ENCODE measurements around the gene EVPL. TPM values are rescaled to one million over a fixed set of nuclear protein-coding genes. Genes with fewer than 3 reads are reported as not detected.

The EVPL gene
- total and polyA plus RNA-seq, 4 donors = 10.9 to 38.4 (median 35.0) TPM

DNA sequence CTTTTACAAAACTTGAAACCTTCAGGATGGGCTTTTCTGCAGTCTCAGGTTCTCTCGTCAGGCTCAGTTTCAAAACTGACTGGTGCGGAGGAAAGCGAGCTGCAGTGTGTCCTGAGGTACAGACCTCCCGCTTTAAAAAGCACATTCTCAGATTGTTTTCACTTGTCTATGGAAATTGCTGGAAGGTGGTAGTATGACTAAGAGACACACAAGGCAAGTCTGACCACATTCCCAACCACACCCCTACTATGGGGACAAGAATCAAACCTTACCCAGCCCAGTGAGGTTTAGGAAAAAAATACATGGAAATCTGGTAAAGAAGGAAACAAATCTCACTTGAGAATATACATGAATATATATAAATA is 27.0 kb upstream of the EVPL start:
- H3K4me3 ChIP-seq = no peak overlapping the region
- no peaks in the 10 kb centered on the region for H3K9me3 ChIP-seq (ENCODE audit: control insufficient read depth in 4 of 4, insufficient read depth in 3 of 4, low read length in 3 of 4)
- TF ChIP-seq, protein P1, sequence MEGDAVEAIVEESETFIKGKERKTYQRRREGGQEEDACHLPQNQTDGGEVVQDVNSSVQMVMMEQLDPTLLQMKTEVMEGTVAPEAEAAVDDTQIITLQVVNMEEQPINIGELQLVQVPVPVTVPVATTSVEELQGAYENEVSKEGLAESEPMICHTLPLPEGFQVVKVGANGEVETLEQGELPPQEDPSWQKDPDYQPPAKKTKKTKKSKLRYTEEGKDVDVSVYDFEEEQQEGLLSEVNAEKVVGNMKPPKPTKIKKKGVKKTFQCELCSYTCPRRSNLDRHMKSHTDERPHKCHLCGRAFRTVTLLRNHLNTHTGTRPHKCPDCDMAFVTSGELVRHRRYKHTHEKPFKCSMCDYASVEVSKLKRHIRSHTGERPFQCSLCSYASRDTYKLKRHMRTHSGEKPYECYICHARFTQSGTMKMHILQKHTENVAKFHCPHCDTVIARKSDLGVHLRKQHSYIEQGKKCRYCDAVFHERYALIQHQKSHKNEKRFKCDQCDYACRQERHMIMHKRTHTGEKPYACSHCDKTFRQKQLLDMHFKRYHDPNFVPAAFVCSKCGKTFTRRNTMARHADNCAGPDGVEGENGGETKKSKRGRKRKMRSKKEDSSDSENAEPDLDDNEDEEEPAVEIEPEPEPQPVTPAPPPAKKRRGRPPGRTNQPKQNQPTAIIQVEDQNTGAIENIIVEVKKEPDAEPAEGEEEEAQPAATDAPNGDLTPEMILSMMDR (IDR thresholded peaks at IDR 0.05; ENCODE audit: control extremely low read depth, extremely low read depth) = no peak
- peaks cover 0 to 19% (median 0%) of the 10 kb centered on the region in 5 donors for H3K4me1 ChIP-seq (ENCODE audit: control insufficient read depth in 5 of 5, insufficient read depth in 5 of 5, low read length in 5 of 5)
- peaks cover 21 to 46% (median 40%) of the 10 kb centered on the region in 4 donors for H3K36me3 ChIP-seq (ENCODE audit: control insufficient read depth in 4 of 4, insufficient read depth in 4 of 4, low read length in 4 of 4)
- peak overlapping the region in 1 of 2 donors; percentile 80 for H3K27ac ChIP-seq (ENCODE audit: low read depth in 1 of 2, low read length in 1 of 2)
- no peak overlapping the region for H3K9ac ChIP-seq (ENCODE audit: insufficient read depth in 1 of 2, low read length in 2 of 2)
- DNase-seq (no peak), ATAC-seq (ENCODE audit: insufficient read depth, low FRiP score) (no peak)
- WGBS, 2 donors = 74 to 89% methylated on average over 4 of the region's 4 CpGs
- no peaks in the 10 kb centered on the region for H3K27me3 ChIP-seq (ENCODE audit: control insufficient read depth in 3 of 3, insufficient read depth in 3 of 3, low read length in 2 of 3)

DNA sequence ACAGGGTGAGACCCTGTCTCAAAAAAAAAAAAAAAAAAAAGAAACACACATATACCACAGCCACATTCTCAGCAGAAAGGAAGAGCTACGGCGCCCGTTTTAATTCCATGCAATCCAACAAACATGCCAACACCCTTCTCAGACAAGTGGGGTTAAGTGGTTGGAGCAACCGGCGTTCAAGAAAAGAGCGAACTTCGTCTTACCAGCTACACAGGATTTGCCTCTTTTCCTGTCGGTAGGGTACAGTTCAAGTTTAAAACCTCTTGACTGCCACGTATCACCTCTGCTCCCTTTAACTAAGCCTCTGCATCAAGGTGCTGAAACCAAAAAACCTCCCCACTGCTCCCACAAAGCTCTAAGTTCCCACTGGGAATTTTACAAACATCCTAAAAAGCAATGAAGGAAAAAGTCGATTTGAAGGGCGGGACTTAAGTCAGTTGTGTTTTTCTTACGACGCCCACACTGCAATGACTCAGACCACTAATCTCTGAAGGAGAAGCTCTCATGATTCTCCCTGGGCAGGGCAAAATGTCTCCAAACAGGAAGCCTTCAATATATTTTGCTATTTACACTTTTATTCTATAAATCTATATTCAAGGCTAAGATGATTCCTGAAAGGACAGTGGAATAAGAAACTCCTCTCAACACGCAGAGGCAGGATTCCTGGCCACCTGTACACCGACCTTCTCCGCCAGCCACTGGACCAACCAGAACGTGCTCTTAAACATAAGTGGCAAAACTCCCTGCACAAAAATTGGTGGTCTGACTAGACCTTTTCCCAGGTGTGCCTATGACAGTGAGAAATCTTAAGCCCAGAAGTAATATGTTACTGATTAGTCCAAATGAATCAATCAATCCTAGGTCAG is 26.4 kb upstream of the EVPL start:
- peaks cover 0 to 19% (median 0%) of the 10 kb centered on the region in 5 donors for H3K4me1 ChIP-seq (ENCODE audit: control insufficient read depth in 5 of 5, insufficient read depth in 5 of 5, low read length in 5 of 5)
- 67 to 84% methylated on average over 17 of the region's 17 CpGs for WGBS, 2 donors
- TF ChIP-seq, protein P1 (IDR thresholded peaks at IDR 0.05; ENCODE audit: control extremely low read depth, extremely low read depth) = no peak
- peak; percentile 68 to 89 (median 69) for DNase-seq
- no peak overlapping the region for H3K4me3 ChIP-seq
- no peaks in the 10 kb centered on the region for H3K9me3 ChIP-seq (ENCODE audit: control insufficient read depth in 4 of 4, insufficient read depth in 3 of 4, low read length in 3 of 4)
- no peak for ATAC-seq (ENCODE audit: insufficient read depth, low FRiP score)
- H3K27me3 ChIP-seq (ENCODE audit: control insufficient read depth in 3 of 3, insufficient read depth in 3 of 3, low read length in 2 of 3) = no peaks in the 10 kb centered on the region
- H3K27ac ChIP-seq (ENCODE audit: low read depth in 1 of 2, low read length in 1 of 2) = peak overlapping the region in 1 of 2 donors; percentile 80
- H3K36me3 ChIP-seq (ENCODE audit: control insufficient read depth in 4 of 4, insufficient read depth in 4 of 4, low read length in 4 of 4) = peaks cover 21 to 48% (median 40%) of the 10 kb centered on the region in 4 donors
- H3K9ac ChIP-seq (ENCODE audit: insufficient read depth in 1 of 2, low read length in 2 of 2) = no peak overlapping the region

DNA sequence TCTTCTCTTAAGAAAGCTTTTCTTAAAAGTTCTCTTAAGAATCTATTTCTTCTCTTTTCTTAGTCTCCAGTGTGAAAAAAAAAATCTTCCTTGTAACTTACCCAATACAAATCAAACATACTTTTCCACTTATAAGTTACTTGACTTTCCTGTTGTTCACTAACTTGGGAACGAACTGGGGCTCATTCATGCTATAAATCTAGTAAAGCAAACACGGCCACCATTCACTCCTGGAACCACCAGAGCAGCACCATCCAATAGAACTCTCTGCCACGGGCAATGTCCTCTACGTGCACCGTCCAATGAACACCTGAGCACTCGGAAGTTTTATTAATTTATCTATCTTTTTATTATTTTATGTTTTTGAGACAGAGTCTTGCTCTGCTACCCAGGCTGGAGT is 24.5 kb upstream of the EVPL start:
- 73 to 82% methylated on average over 6 of the region's 6 CpGs for WGBS, 2 donors
- Histone ChIP-seq H3K9me3 (ENCODE audit: control insufficient read depth in 4 of 4, insufficient read depth in 3 of 4, low read length in 3 of 4) (no peaks in the 10 kb centered on the region), H3K27me3 (ENCODE audit: control insufficient read depth in 3 of 3, insufficient read depth in 3 of 3, low read length in 2 of 3) (no peaks in the 10 kb centered on the region), H3K4me1 (ENCODE audit: control insufficient read depth in 5 of 5, insufficient read depth in 5 of 5, low read length in 5 of 5) (peaks cover 0 to 19% (median 0%) of the 10 kb centered on the region in 5 donors), H3K9ac (ENCODE audit: insufficient read depth in 1 of 2, low read length in 2 of 2) (no peak overlapping the region), H3K4me3 (no peak overlapping the region), H3K27ac (ENCODE audit: low read depth in 1 of 2, low read length in 1 of 2) (peak overlapping the region in 1 of 2 donors; percentile 84), H3K36me3 (ENCODE audit: control insufficient read depth in 4 of 4, insufficient read depth in 4 of 4, low read length in 4 of 4) (peaks cover 30 to 43% (median 40%) of the 10 kb centered on the region in 4 donors)
- DNase-seq (peak; percentile 38 to 66 (median 58)), ATAC-seq (ENCODE audit: insufficient read depth, low FRiP score) (no peak)
- TF ChIP-seq, protein P1 (IDR thresholded peaks at IDR 0.05; ENCODE audit: control extremely low read depth, extremely low read depth) = no peak

All from lung (tissue), 12 donors.